ENCODE measurements around the gene SPTBN1. TPM values are rescaled to one million over a fixed set of nuclear protein-coding genes. Genes with fewer than 3 reads are reported as not detected.

The SPTBN1 gene
- total and polyA plus RNA-seq, 9 of the 15 experiments (the other 6 are each of a cell fraction or from before 2014, with no cell fraction given), result 8.9 to 66.8 (median 31.4) TPM

GRCh38 chr2:54575379-54575888 lies 119.3 kb downstream of the SPTBN1 start (continued):
- TF ChIP-seq ZNF318 (IDR thresholded peaks at IDR 0.05; ENCODE audit: borderline replicate concordance in 1 of 2, low read depth in 1 of 2), result no peak
- no peak for TF ChIP-seq YY1 (IDR thresholded peaks at IDR 0.05; ENCODE audit: borderline replicate concordance in 1 of 3, control insufficient read depth in 1 of 3, extremely low read depth in 1 of 3, insufficient read depth in 3 of 3, insufficient read length in 1 of 3, insufficient replicate concordance in 2 of 3, low read depth in 1 of 3, low read length in 2 of 3)
- TF ChIP-seq CREM (IDR thresholded peaks at IDR 0.05; ENCODE audit: low read depth), result no peak
- no peak for TF ChIP-seq ZNF311 (CRISPR knock-in tag; IDR thresholded peaks at IDR 0.05)
- no peak for TF ChIP-seq RFX5 (IDR thresholded peaks at IDR 0.05; ENCODE audit: low read depth, low read length)
- TF ChIP-seq ZNF408 (CRISPR knock-in tag; IDR thresholded peaks at IDR 0.05; ENCODE audit: low read depth), result no peak
- TF ChIP-seq TRIM25 (IDR thresholded peaks at IDR 0.05; ENCODE audit: borderline replicate concordance), result no peak
- no peak for TF ChIP-seq ZBTB12 (CRISPR knock-in tag; IDR thresholded peaks at IDR 0.05)
- no peak for TF ChIP-seq ARID3B (CRISPR knock-in tag; IDR thresholded peaks at IDR 0.05; ENCODE audit: borderline replicate concordance)
- TF ChIP-seq HES1 (IDR thresholded peaks at IDR 0.05; ENCODE audit: low read depth), result no peak
- no peak for TF ChIP-seq BRD4 (IDR thresholded peaks at IDR 0.05)
- no peak for TF ChIP-seq ZNF785 (CRISPR knock-in tag; IDR thresholded peaks at IDR 0.05)
- TF ChIP-seq POLR2AphosphoS5 (IDR thresholded peaks at IDR 0.05; ENCODE audit: control insufficient read depth, insufficient read depth, low read depth, low read length), result no peak

Data from K562 (cell line).